SU-DHL-6 (cell line): Measurements from ENCODE around the gene FBXW5.

ENCODE experiments used
- EZH2phosphoT487 ChIP-seq: fragments of 200-600 bp; sonication (generic), shearing (Covaris generic); conservative IDR thresholded peaks from 2 replicates; pipeline ENCODE4 v1.6.1; 2018; ENCODE audit warnings: mild to moderate bottlenecking, antibody characterized with exemption, low read length, moderate library complexity, mixed read lengths
- TF ChIP-seq, protein P1 (sequence below): fragments of 200-600 bp; sonication (generic); IDR thresholded peaks from one replicate; pipeline ENCODE4 v1.5.1; 2017; ENCODE audit warnings: antibody characterized with exemption, mild to moderate bottlenecking, low read length, moderate library complexity; ENCODE audit not compliant: insufficient read depth, poor library complexity, severe bottlenecking

DNA sequence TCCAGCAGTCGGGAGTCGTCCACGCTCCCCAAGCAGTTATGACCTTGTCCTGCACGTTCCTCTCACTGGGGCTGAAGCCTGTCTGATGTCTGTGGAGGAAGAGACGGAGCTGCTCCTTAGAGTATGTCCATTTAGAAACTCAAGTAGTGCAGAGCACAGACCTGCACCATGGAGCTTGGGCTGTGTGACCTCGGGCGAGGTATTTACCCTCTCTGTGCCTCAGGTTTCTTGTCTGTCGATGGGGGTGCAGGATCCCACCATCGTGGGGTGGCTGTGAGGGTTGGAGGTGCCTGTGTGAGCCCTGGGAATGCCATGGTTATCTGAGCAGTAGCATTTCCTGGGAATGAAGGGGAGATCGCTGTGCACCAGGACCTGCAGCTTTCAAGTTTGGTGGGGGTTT is 44.0 kb downstream of the FBXW5 start:
- TF ChIP-seq, protein P1, sequence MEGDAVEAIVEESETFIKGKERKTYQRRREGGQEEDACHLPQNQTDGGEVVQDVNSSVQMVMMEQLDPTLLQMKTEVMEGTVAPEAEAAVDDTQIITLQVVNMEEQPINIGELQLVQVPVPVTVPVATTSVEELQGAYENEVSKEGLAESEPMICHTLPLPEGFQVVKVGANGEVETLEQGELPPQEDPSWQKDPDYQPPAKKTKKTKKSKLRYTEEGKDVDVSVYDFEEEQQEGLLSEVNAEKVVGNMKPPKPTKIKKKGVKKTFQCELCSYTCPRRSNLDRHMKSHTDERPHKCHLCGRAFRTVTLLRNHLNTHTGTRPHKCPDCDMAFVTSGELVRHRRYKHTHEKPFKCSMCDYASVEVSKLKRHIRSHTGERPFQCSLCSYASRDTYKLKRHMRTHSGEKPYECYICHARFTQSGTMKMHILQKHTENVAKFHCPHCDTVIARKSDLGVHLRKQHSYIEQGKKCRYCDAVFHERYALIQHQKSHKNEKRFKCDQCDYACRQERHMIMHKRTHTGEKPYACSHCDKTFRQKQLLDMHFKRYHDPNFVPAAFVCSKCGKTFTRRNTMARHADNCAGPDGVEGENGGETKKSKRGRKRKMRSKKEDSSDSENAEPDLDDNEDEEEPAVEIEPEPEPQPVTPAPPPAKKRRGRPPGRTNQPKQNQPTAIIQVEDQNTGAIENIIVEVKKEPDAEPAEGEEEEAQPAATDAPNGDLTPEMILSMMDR = no peak
- TF ChIP-seq EZH2phosphoT487 = no peak
